WTC11 (cell line): ENCODE results near the gene H19. TPM values are rescaled to one million over a fixed set of nuclear protein-coding genes. Genes with fewer than 3 reads are reported as not detected.
A peak's percentile ranks its signal among the peaks of the same experiment; 100 is the strongest.

Source experiments
- ATAC-seq: fragments of 200-7000 bp; cut with Tn5 transposase; 2 replicates; pipeline ENCODE4 v1.10.0; 2021; ENCODE audit warnings: mild to moderate bottlenecking, moderate library complexity
- Bru-seq: library from RNA; stranded (reverse); fragments of 400-500 nt; gene quantifications from one replicate; lab custom pipeline; 2021; lab: Mats Ljungman, UMichigan
- CTCF ChIA-PET: fragments of 300-600 bp; sonication (Branson Sonifier 250); formaldehyde crosslinking; loops from one replicate; lab custom pipeline; 2021; ENCODE audit warnings: antibody characterized with exemption; lab: Charles Lee
- POLR2A ChIA-PET: fragments of 350-600 bp; sonication (Branson Sonifier 250); formaldehyde crosslinking; loops from one replicate; lab custom pipeline; 2021; ENCODE audit warnings: antibody characterized with exemption; lab: Charles Lee
- DNase-seq: peaks from one replicate; pipeline ENCODE4 v3.0.0; 2021; ENCODE audit warnings: low spot score
- H3K27ac Mint-ChIP-seq: 2 replicates; pipeline ENCODE4 v1.8.0; 2021; ENCODE audit warnings: mixed read lengths
- H3K27me3 Mint-ChIP-seq: 2 replicates; pipeline ENCODE4 v1.8.0; 2021; ENCODE audit warnings: low read depth, mild to moderate bottlenecking, moderate library complexity, mixed read lengths
- H3K36me3 Mint-ChIP-seq: 2 replicates; pipeline ENCODE4 v1.8.0; 2021; ENCODE audit warnings: mixed read lengths
- H3K4me1 Mint-ChIP-seq: 2 replicates; pipeline ENCODE4 v1.8.0; 2022; ENCODE audit warnings: mixed read lengths
- H3K4me3 Mint-ChIP-seq: 2 replicates; pipeline ENCODE4 v1.8.0; 2021; ENCODE audit warnings: mild to moderate bottlenecking, moderate library complexity, mixed read lengths
- H3K9me3 Mint-ChIP-seq: 2 replicates; pipeline ENCODE4 v1.8.0; 2021; ENCODE audit warnings: mixed read lengths
- CBFB ChIP-seq: sonication (generic); formaldehyde crosslinking; IDR thresholded peaks from 2 replicates; pipeline ENCODE4 v1.8.1; 2022; ENCODE audit warnings: mild to moderate bottlenecking, low read depth, missing genetic modification reagents
- CREB1 ChIP-seq: sonication (generic); formaldehyde crosslinking; IDR thresholded peaks from 2 replicates; pipeline ENCODE4 v1.8.0; 2023; ENCODE audit warnings: mild to moderate bottlenecking, missing genetic modification reagents
- EMX1 ChIP-seq: fragments of 250-450 bp; sonication (Bioruptor Pico); IDR thresholded peaks from 2 replicates; pipeline ENCODE4 v1.8.0; 2021; ENCODE audit warnings: mild to moderate bottlenecking
- JUN ChIP-seq: sonication (generic); formaldehyde crosslinking; IDR thresholded peaks from 2 replicates; pipeline ENCODE4 v1.8.0; 2023; ENCODE audit warnings: mild to moderate bottlenecking, missing genetic modification reagents
- NFATC4 ChIP-seq: fragments of 250-450 bp; sonication (Bioruptor Pico); IDR thresholded peaks from 2 replicates; pipeline ENCODE4 v1.9.0; 2021; ENCODE audit warnings: mild to moderate bottlenecking
- OVOL2 ChIP-seq: fragments of 250-450 bp; sonication (Bioruptor Pico); IDR thresholded peaks from 2 replicates; pipeline ENCODE4 v1.9.0; 2021; ENCODE audit warnings: mild to moderate bottlenecking, borderline replicate concordance
- SOX15 ChIP-seq: fragments of 250-450 bp; sonication (Bioruptor Pico); IDR thresholded peaks from 2 replicates; pipeline ENCODE4 v1.9.0; 2021; ENCODE audit warnings: mild to moderate bottlenecking
- SP1 ChIP-seq: sonication (generic); formaldehyde crosslinking; conservative IDR thresholded peaks from 2 replicates; pipeline ENCODE4 v1.8.1; 2022; ENCODE audit warnings: missing genetic modification reagents
- TCF7 ChIP-seq: sonication (generic); formaldehyde crosslinking; IDR thresholded peaks from 2 replicates; pipeline ENCODE4 v1.8.0; 2022; ENCODE audit warnings: mild to moderate bottlenecking, low read depth, missing genetic modification reagents, moderate library complexity
- ZNF263 ChIP-seq: sonication (generic); formaldehyde crosslinking; IDR thresholded peaks from 2 replicates; pipeline ENCODE4 v1.8.1; 2022; ENCODE audit warnings: low read depth, mild to moderate bottlenecking, moderate library complexity, missing genetic modification reagents
- long read RNA-seq, 3 experiments: library from RNA in 1 of 3; library from capped mRNA in 1 of 3; library from polyadenylated mRNA in 1 of 3; unstranded in 2 of 3; stranded (forward) in 1 of 3; transcript quantifications; one replicate each; pipeline ENCODE4 v2.0.0, GENCODE V29; 2021
- total RNA-seq: library from RNA; stranded (reverse); gene quantifications from 3 replicates; pipeline ENCODE4 v1.2.3, GENCODE V29; 2021
- TF ChIP-seq, protein P1 (sequence below): sonication (generic); formaldehyde crosslinking; IDR thresholded peaks from 2 replicates; pipeline ENCODE4 v1.8.1; 2022; ENCODE audit warnings: low read depth, mild to moderate bottlenecking, moderate library complexity, missing genetic modification reagents, borderline replicate concordance
- TF ChIP-seq, protein P2 (sequence below): sonication (generic); formaldehyde crosslinking; IDR thresholded peaks from 2 replicates; pipeline ENCODE4 v1.8.1; 2022; ENCODE audit warnings: missing genetic modification reagents, borderline replicate concordance
- TF ChIP-seq, protein P3 (sequence below): fragments of 250-450 bp; sonication (Bioruptor Pico); IDR thresholded peaks from 2 replicates; pipeline ENCODE4 v2.1.2; 2022; ENCODE audit warnings: mild to moderate bottlenecking, moderate library complexity
- TF ChIP-seq, protein P4 (sequence below): sonication (generic); formaldehyde crosslinking; IDR thresholded peaks from 2 replicates; pipeline ENCODE4 v1.8.1; 2022; ENCODE audit warnings: mild to moderate bottlenecking, moderate library complexity, missing genetic modification reagents

The H19 gene
- 9.8 to 12.7 TPM (median 11.7 TPM) in 3 replicates for total RNA-seq
- Bru-seq, nascent RNA = percentile 28 among the genes with signal in this experiment
- long read RNA-seq, experiment 1, partial matches to known transcripts = 0 of 3 reads
- long read RNA-seq, experiment 1, other reads (novel, unspliced or antisense) = 0 of 3 reads
- long read RNA-seq, experiment 2, partial matches to known transcripts = 0 of 5 reads
- long read RNA-seq, experiment 2, other reads (novel, unspliced or antisense) = 1 of 5 reads
- long read RNA-seq, experiment 3, partial matches to known transcripts = 0 of 1 reads
- long read RNA-seq, experiment 3, other reads (novel, unspliced or antisense) = 0 of 1 reads

DNA sequence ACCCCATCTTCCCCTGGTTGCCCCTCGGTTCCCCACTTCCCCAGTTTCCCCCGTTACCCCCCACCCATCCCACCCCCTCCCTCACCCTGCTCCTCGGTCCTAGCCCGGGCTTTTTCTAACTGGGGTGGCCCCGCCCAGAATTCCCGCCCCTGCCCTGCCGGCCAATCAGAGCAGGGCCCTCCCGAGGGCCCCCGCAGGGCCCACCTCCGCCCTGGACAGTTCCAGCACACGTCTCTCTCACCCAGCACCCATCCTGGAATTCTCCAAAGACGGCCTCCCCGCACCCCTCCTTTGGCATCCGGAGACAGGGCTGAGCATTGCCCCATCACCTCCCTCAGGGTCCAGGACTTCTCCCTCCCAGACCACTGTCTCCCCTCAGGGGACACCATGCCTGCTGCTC lies at the start of gene H19:
Gene H19, minus strand, starts transcription at position 88 of the 400 bp plus-strand sequence.
- CTCF ChIA-PET = interaction anchor here (0.7 to 2.6 kb wide), 11 partner anchors 16 to 345 kb away, joined by 3 to 21 read pairs (median 4); no protein-coding TSS in a partner anchor
- no peaks in the 10 kb centered on the region for H3K36me3 Mint-ChIP-seq
- TF ChIP-seq SP1 (CRISPR knock-in tag) = no peak
- TF ChIP-seq NFATC4 = no peak
- TF ChIP-seq TCF7 (CRISPR knock-in tag) = no peak
- TF ChIP-seq, protein P1, sequence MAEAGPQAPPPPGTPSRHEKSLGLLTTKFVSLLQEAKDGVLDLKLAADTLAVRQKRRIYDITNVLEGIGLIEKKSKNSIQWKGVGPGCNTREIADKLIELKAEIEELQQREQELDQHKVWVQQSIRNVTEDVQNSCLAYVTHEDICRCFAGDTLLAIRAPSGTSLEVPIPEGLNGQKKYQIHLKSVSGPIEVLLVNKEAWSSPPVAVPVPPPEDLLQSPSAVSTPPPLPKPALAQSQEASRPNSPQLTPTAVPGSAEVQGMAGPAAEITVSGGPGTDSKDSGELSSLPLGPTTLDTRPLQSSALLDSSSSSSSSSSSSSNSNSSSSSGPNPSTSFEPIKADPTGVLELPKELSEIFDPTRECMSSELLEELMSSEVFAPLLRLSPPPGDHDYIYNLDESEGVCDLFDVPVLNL = no peak
- TF ChIP-seq, protein P2, sequence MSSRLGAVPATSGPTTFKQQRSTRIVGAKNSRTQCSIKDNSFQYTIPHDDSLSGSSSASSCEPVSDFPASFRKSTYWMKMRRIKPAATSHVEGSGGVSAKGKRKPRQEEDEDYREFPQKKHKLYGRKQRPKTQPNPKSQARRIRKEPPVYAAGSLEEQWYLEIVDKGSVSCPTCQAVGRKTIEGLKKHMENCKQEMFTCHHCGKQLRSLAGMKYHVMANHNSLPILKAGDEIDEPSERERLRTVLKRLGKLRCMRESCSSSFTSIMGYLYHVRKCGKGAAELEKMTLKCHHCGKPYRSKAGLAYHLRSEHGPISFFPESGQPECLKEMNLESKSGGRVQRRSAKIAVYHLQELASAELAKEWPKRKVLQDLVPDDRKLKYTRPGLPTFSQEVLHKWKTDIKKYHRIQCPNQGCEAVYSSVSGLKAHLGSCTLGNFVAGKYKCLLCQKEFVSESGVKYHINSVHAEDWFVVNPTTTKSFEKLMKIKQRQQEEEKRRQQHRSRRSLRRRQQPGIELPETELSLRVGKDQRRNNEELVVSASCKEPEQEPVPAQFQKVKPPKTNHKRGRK = no peak
- TF ChIP-seq, protein P3, sequence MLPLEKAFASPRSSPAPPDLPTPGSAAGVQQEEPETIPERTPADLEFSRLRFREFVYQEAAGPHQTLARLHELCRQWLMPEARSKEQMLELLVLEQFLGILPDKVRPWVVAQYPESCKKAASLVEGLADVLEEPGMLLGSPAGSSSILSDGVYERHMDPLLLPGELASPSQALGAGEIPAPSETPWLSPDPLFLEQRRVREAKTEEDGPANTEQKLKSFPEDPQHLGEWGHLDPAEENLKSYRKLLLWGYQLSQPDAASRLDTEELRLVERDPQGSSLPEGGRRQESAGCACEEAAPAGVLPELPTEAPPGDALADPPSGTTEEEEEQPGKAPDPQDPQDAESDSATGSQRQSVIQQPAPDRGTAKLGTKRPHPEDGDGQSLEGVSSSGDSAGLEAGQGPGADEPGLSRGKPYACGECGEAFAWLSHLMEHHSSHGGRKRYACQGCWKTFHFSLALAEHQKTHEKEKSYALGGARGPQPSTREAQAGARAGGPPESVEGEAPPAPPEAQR (CRISPR knock-in tag) = no peak
- no peak for TF ChIP-seq CBFB (CRISPR knock-in tag)
- TF ChIP-seq SOX15 (CRISPR knock-in tag) = no peak
- no peak for TF ChIP-seq JUN (CRISPR knock-in tag)
- ATAC-seq (no peak; the same call in 1 of the 2 replicates), DNase-seq (no peak)
- POLR2A ChIA-PET = no interaction called here
- no peaks in the 10 kb centered on the region for H3K27me3 Mint-ChIP-seq
- H3K9me3 Mint-ChIP-seq = no peaks in the 10 kb centered on the region
- no peaks in the 10 kb centered on the region for H3K4me1 Mint-ChIP-seq
- no peak within 1 kb of the TSS for H3K4me3 Mint-ChIP-seq
- no peak within 1 kb of the TSS for H3K27ac Mint-ChIP-seq

DNA sequence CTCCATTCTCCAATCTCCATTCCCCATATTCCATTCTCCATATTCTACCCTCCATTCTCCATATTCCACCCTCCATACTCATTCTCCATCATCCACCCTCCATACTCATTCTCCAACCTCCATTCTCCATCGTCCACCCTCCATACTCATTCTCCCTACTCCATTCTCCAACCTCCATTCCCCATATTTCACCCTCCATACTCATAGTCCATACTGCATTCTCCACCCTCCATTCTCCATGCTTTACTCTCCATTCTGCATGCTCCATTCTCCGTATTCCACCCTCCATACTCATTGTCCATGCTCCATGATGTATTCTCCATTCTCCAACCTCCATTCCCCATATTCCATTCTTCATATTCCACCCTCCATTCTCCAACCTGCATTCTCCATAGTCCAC lies 44.3 kb upstream of the H19 start:
- ChIA-PET POLR2A (no interaction called here), CTCF (no interaction called here)
- Mint-ChIP-seq H3K27me3 (no peaks in the 10 kb centered on the region), H3K4me1 (no peaks in the 10 kb centered on the region), H3K9me3 (no peaks in the 10 kb centered on the region), H3K36me3 (no peaks in the 10 kb centered on the region), H3K4me3 (no peak overlapping the region)
- DNase-seq = no peak
- TF ChIP-seq CREB1 (CRISPR knock-in tag) (no peak), EMX1 (CRISPR knock-in tag) (no peak), ZNF263 (no peak)
- TF ChIP-seq, protein P4, sequence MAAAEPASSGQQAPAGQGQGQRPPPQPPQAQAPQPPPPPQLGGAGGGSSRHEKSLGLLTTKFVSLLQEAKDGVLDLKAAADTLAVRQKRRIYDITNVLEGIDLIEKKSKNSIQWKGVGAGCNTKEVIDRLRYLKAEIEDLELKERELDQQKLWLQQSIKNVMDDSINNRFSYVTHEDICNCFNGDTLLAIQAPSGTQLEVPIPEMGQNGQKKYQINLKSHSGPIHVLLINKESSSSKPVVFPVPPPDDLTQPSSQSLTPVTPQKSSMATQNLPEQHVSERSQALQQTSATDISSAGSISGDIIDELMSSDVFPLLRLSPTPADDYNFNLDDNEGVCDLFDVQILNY (CRISPR knock-in tag) = no peak
- TF ChIP-seq, all 79 proteins: peak for 0
- no peak for ATAC-seq
- no peak overlapping the region for H3K27ac Mint-ChIP-seq

DNA sequence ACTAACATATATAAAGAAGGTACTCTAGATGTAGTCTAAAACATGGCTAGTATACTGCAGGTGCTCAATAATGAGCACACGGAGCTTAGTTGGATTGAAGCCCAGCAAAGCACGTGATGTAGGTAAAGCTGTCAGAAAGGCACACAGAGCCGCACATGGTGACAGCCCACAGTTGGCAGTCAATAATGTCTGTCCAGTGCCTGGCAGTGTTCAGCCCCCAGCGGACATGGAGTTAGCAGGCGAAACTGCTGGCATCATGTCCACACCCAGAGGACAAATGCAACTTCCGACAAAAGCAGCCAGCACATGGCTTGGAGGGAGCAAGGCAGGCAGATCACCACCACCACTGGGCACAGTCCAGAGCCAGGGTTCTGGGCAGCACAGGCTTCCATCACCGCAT lies 43.5 kb upstream of the H19 start:
- Mint-ChIP-seq H3K27ac (no peak overlapping the region), H3K27me3 (no peaks in the 10 kb centered on the region), H3K4me3 (no peak overlapping the region), H3K9me3 (no peaks in the 10 kb centered on the region), H3K4me1 (no peaks in the 10 kb centered on the region), H3K36me3 (no peaks in the 10 kb centered on the region)
- no peak for DNase-seq
- POLR2A ChIA-PET = no interaction called here
- no peak for TF ChIP-seq OVOL2 (CRISPR knock-in tag)
- TF ChIP-seq, all 79 proteins: peak for 0
- CTCF ChIA-PET = interaction anchor here (22.2 kb wide), 1 partner anchor 111 kb away, joined by 761 read pairs; the partner anchor contains the start of gene INS
- ATAC-seq = no peak
